NCI-H1436 treated with DMSO at 0.1 percent for 48 hours (cell line): ENCODE data around the gene CUX1.

Experiments
- DNase-seq: peaks from one replicate; lab custom pipeline; 2025; lab: John Stamatoyannopoulos, UW

CUX1 gene

DNA sequence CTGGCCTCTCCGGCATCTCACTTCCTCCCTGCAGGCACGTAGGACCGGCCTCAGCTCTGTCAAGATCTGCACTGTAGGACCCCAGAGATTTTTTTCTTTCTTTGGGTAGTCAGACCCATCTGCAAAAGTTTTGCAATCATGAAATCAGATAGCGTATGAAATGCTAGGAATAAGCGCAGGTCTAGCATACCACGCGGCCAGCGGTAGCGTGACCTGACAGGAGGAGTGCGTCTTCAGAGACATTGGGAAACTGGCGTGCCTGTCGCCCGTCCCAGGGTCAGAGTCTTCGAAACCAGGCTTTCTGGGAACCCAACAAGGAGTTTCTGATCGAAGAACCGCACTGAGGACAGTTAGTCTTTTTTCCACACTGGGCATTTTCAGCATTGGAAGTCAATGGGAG is 368.4 kb downstream of the CUX1 start:
- DNase-seq: no peak

DNA sequence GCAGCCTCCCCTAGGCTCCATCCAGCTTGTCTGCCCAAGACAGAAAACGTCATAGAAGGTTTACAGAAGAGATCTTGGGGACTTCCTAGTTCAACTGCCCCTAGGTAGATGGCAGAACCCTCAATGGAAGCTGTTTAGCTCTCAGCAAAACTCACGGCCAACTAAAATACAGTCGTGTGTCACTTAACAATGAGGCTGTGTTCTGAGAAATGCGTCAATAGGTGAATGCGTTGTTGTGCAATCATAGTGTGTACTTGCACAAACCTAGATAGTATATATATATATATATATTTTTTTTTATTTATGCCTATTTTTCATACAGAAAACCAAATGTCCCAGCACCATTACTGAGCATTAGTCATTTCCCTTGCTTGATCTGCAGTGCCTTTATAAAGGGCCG is 368.9 kb downstream of the CUX1 start:
- no peak for DNase-seq

DNA sequence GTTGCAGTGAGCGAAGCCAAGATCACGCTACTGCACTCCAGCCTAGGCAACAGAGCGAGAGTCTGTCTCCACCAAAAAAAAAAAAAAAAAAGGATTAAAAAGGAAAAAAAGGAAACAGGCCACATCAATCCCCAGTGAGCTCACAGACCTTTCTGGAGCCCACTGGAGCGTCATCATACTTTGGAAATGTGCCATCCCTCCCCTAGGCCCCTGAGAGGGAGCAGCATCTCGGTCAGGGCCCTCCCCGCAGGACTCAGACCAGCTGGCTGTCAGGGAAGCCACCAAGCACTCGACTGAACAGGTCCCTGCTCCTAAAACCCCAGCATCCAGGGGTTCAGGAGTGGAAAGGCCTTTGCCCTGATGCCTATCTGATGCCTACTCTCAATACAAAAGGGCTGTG is 371.3 kb downstream of the CUX1 start:
- no peak for DNase-seq

DNA sequence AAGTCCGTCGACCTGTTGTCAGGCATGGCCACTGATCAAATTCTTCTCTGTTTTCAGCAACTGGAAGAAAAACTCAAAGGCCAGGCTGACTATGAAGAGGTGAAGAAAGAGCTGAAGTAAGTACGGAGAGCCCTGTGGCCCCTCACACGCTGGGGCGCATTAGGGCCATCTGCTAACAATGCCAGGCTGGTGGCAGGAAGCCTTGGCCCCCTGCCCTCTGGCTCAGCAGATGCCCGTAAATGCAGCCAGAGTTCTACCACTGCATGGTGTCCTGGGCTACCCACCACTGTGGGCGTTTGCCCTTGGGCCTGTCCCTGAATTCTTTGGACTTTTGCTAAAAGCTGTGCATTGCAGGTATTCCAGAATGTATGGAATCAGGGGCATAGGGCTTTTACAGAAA is 372.3 kb downstream of the CUX1 start:
- DNase-seq: no peak

DNA sequence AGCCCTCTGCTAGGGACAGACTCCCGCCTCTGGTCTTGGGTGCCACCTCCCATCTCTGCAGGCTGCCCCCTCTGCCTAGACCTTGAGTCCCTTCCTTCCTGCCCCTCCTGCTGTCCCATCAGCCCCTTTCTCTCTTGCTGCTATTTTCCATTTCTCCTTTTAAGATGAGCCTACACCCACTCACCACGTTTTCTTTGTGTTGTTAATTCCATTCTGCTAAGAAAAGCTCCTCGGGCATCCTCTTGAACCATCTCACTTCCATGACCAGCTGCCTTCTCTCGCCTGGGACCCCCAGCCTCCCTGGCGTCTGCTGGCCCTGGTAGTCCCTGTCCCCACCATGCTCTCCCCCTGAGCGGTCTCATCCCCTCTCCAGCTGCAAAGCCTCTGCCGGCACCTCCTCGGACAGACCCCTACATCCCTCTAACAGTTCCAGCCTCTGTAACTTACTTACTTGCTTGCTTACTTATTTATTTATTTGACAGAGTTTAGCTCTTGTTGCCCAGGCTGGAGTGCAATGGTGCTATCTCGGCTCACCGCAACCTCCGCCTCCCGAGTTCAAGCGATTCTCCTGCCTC is 373.4 kb downstream of the CUX1 start:
- DNase-seq: no peak

DNA sequence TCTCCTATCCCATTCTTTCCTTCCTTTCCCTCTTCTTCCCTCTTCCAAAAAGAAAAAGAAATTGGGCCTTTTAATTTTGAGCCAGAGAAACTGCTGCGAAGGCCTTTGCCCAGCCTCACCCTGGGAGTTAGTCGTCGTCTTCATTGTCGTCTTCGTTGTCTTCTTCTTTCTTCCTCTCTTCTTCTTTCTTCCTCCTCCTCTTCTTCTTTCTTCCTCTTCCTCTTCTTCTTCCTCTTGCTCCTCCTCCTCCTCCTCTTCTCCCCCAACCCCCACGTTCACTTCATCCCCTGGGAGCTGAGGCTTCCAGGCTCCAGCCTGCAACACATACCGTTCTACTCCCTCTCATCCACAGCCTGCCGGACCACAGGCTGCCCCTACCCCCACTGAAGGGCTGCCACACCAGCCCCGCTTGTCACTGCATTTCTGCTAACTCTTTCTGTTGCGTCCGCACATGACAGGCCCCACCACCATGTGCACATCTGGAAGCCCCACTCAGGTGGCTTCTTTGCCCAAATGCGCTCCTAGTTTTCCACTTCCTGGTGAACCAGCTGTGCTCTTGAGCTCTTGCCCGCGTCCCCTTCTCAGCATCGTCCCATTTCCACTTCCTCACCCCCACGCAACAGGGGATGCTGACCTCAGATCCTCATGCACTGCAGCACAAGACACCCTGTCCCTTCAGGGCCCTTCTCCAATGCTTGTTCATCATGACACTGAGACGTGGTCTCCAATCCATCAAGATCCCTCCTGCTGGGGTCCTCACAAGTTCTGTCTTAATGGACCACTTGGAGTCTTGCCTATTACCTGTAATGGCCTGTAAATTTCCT is 374.3 kb downstream of the CUX1 start:
- DNase-seq: no peak

DNA sequence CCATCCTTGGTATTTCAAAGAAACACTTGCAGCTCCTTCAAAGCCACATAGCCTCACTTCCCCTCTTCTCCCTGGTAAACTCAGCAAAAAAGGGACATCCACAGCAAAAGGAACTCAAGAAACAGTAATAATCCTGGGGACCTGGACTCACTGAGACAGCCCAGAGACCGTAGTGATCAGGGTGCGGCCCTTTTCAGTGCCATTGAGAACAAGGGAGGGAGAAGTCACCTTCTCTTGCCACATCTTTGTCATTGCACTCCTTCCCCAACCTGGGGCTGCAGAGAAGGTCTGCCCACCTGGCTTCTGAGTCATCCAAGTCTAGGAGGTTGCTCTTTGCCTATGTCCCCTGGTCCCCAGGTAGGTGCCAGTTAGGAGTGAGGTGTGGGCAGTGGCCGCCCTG is 375.4 kb downstream of the CUX1 start:
- no peak for DNase-seq

DNA sequence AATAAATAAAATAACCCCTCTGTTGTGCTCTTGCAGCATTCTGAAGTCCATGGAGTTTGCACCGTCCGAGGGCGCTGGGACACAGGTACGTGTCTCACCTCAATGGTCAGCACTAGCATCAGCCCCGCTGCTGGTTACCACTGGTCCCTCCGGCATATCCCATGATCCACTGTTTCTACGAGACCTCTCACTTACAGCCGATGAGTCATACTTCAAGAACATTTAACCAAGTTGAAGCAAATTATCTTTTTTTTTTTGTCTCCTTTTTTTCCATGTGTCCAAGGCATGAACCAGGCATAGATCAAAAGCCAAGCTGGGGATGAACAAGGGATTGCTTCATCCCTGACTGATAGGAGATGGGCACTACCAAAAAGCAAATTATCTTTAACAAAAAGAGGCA is 376.4 kb downstream of the CUX1 start:
- DNase-seq: no peak

DNA sequence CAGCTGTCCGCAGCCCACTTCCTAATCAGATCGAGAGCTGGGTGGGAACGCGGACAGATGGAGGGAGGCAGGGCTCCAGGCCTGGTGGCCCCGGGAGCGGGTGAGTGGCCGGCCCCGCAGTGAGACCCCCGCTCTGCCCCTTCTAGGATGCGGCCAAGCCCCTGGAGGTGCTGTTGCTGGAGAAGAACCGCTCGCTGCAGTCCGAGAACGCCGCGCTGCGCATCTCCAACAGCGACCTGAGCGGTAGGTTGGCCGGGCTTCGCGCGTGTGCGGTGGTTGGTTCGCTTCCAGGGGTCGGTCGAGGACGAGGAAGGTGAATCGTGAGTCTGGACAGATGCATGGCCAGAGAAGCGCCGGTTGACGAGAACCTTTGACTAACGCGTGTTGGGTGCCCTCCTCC is 377.9 kb downstream of the CUX1 start:
- no peak for DNase-seq

DNA sequence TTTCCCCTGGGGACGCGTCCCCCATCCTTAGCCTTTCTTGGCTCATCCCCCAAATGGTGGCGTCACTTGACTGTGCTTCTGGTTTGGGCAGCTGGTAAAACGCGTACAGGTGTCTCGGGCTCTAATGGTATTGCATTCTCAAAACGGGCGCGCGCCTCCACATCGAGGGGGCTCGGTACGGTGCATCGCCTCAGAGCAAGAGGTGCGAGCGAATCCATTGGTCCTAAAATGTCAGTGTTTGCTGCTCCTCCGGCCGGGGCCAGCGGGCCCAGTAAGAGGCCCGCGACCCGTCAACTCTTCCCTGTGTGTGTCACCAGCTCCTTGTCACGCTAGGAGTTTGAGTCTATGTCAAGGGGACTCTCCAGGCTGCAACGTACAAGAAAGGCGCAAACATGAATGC is 378.6 kb downstream of the CUX1 start:
- DNase-seq: no peak

DNA sequence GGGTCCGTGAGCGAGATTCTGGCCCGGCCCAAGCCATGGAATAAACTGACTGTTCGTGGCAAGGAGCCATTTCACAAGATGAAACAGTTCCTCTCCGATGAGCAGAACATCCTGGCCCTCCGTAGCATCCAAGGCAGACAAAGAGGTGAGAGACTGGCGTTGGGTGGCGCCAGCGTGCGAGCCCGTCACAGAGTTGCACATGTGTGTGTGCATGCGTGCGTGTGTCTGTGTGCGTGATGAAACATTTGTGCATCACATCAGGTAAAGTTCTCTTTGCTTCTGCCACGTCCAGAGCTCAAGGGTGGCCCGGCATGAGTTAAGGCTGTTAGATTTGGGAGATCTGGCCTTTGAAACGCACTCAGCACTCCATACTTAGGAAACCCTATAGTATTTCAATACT is 379.7 kb downstream of the CUX1 start:
- no peak for DNase-seq

DNA sequence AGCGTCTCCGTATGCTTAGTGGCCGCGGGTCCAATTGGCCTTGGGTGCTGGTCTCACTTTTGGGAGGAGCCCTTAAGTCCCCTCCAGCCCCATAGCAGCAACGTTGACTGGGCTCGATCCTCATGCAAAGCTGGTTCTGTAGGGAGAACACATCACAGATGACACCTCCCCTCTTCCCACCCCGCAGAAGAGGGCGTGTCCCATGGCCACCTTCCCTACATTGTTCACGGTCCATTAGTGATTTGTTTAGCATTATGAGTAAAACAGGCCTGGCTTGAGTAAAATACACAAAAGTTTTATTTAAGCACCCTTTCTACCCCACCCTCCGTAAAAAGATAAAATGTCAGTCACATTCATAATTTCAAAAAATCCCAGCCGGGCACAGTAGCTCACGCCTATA is 380.2 kb downstream of the CUX1 start:
- DNase-seq: no peak

DNA sequence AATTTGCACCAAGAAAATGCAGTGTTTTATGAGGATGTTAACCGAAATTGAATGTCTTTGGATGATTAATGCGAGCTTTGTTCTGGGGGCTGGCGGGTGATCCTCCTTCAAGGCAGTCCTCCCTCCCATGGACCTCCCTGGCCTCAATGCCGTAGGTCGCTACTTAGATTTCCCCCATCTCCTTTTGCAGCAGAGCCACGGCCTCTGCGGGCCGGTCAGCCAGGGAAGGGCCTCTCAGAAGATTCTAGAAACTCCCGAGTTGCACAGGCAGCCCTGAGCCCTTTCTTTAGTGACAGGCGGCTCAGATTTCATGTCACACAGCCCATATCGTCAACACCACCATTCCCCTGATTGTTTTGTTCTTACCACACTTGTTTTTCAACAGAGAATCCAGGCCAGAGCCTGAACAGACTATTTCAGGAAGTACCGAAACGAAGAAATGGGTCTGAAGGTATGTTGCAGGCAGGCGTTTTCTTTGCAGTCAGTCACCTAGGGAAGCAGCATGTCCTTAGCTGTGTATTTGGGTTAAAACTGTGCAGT is 381.1 kb downstream of the CUX1 start:
- no peak for DNase-seq

DNA sequence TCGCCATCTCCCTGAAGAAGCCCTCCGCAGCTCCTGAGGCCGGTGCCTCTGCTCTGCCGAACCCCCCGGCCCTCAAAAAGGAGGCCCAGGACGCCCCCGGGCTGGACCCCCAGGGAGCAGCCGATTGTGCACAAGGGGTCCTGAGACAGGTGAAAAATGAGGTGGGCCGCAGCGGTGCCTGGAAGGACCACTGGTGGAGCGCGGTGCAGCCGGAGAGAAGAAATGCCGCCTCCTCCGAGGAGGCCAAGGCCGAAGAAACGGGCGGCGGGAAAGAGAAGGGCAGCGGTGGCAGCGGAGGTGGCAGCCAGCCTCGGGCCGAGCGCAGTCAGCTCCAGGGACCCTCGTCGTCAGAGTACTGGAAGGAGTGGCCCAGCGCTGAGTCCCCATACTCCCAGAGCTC is 384.1 kb downstream of the CUX1 start:
- no peak for DNase-seq

DNA sequence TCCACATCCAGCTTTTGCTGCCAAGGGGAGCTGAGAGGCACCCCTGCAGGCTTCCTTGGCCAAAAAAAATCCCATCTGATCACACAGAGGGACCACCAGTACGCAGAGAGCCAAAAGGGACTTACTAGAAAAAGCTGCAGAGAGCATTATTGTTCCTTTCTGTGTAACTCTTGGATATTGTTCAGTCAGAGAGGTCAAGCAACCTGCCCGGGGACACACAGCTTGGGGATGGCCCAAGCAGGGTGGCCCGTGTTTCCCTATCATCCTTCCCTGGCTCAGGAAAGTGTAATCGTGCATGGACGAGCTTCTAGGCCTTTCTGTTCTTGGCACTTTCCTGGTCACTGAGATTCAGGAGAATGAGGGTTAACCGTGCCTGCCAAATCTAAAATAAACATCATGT is 385.1 kb downstream of the CUX1 start:
- DNase-seq: no peak

DNA sequence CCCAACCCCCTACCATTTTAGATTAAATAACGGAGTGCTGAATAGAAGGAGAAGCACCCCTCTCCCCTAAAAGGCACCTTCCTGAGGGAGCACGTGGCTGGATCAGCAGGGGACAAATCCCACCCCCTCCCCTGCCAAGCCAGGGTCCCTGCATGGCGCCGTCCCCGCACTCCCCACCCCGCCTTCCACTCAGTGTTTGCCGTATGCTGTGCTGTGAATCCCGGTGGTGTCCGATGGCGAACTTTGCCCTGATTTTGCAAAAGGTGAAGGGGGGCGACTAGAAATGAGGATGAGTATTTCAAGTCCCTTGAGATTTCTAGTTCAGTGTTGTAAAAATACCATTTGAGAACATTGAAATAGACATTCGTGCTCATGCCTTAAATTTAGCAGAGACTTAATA is 385.8 kb downstream of the CUX1 start:
- no peak for DNase-seq

DNA sequence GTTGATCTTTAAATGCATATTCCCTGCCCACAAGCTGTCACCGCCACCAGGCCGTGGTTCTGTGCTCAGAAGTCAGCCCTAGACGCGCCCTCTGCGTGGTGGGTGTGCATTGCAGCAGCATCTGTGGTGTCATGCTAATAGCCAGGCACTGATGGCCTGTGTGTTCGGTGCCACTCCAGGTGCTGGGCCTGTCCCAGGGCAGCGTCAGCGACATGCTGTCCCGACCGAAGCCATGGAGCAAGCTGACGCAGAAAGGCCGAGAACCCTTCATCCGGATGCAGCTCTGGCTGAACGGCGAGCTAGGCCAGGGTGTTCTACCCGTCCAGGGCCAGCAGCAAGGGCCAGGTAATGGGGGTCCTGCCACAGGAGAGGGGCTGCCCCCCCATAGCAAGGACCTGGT is 386.8 kb downstream of the CUX1 start:
- DNase-seq: no peak

DNA sequence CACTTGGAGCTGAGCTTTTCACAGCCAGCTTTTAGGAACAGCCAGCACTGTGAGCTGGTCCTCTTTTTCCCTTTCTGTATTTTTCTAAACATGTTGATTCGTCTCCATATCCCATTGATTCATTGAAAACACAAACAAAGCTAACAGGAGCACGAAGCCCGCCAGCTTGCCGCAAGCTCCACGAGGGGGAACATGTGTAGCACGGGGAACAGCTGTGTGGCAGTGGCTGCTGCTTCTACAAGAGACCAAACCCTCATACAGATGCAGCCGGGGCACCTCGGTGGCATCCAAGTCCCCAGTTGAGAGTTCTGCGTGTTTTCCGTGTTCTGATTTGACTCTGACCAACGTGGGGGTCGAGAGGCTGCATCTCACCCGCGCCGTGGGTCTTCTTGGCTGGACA is 388.5 kb downstream of the CUX1 start:
- DNase-seq: no peak

DNA sequence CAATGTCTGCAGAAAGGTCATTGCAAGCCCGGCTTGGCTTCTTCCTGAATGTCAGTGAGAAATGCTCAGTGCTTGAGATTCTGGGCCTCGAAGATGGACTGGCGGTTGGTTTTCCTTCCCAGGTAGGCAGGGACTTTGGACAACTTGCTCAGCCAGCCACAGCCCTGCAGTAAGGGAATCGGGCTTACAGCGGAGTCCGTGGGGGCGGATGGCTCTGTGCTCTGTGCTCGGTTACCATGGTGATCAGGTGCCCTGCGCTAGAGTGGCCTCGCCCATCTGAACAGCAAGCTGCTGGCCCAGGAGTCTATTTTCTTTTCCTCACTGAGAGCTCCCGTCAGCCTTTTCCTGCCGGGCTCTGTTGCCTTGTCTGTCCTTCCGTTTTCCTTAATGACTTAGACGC is 391.4 kb downstream of the CUX1 start:
- no peak for DNase-seq

DNA sequence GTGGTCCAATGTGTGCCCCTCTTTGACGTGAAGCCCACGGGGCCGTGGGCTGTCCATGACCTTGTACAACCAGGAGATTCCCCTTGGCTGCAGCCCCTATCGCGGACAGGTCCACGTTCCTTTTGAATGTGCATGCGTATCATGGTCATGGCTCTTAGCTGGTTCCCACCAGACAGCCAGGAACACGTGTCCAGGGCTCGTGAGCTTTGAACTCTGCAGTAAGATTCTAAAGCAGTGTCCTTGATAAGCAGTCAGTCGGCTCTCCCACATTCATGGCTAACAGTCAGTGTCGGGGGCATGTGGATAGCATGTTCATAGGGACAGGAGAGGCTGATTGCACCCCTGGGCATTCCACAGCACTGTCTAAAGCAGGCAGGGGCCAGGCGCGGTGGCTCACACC is 393.4 kb downstream of the CUX1 start:
- DNase-seq: no peak

DNA sequence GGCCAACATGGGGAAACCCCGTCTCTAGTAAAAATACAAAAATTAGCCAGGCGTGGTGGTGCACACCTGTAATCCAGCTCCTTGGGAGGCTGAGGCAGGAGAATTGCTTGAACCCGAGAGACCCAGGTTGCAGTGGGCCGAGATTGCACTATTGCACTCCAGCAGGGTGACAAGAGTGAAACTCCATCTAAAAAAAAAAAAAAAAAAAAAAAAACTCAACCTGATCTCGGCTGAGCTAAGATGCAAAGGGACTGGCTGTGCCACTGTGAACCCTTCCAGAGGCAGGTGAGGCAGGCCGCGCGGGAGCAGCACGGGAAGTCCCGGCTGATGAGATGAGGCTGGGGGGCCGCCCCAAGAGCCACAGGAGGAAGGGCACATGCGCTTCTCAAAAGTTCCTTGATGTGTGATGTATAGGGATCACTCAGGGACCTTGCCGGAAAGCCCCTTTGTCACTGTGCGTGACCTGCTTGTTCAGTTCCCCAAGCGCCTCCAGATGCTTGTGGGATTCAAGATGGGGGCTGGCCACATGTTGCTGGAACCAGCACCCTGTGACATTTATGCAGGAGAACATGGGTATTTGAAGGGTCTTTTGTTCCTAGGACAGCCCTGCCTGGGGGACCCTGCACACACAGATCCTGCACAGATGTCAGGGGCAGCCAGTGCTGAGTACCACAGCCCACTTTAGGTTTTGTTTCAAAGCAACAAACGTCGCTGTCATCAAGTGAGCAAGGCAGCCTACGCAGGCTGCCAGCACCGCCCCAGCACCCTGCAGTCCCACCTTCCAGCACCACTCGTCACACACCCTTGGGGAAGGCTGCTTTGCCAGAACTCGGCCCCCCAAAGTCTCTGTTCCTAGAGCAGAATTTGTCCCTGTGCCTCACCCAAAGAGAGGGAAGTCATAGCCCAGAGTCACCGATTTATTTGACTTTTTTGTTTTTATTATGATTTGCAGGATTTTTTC is 394.4 kb downstream of the CUX1 start:
- DNase-seq: no peak

DNA sequence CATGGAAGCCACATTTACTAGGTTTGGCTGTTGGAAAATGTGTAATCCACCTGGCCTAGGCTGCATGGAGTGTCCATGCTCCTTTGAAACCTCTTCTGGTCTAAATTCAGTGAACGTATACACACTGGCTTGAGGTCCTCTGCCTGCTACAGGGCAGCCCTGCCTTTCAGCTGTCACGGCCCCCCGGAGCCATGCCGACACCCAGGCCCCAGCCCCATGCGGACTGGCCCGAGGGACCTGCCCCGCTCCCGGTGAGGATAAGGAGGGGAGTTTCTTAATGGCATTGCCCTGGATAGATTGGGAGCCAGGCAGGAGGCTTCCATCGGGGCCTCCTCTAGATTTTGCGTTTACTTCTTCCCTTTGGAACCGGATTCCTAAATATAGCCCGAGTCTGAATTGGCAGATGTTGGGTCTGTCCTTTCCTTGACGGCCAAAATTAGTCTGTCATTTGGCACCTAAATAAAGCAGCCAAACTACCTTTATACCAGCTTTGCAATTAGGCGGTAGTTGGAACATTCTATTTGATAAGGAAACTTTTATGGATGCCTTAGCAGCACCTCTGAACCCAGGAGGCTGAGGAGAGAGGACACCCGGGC is 397.1 kb downstream of the CUX1 start:
- DNase-seq: no peak
